Anterior cingulate cortex (tissue), 58 donors: ENCODE measurements around the gene SKIDA1.

Experiments
- DNase-seq, 58 donors: peaks; one replicate each; lab custom pipeline; 2025; lab: John Stamatoyannopoulos, UW

SKIDA1 gene

DNA sequence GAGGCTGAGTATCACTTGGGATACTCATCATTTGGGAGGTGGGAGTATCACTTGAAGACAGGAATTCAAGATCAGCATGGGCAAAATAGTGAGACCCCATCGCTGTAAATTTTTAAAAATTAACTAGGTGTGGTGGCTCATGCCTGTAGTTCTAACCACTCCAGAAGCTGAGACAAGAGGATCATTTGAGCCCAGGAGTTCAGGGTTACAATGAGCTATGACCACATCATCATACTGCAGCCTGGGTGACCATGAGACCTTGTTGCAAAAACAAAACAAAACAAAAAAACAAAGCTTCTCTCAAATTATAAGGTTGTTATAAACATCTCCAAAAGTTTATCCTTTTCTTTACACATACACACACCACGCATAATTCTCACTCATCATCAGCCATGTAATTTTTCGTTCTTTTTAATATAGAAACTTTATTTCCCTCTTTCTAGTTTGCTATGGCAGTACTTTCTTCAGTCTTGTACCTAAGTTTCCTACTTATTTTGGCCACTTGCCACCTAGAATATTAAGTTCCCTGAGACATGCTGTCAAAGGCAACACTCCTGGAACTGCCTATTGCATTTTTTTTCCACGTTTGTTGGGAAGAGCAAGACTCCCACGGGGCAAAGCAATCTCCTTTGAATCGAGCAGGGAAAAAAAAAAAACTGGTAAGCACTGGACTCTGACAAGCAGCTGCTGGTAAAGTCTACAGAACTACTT is 37.1 kb downstream of the SKIDA1 start:
- DNase-seq, result no peak

DNA sequence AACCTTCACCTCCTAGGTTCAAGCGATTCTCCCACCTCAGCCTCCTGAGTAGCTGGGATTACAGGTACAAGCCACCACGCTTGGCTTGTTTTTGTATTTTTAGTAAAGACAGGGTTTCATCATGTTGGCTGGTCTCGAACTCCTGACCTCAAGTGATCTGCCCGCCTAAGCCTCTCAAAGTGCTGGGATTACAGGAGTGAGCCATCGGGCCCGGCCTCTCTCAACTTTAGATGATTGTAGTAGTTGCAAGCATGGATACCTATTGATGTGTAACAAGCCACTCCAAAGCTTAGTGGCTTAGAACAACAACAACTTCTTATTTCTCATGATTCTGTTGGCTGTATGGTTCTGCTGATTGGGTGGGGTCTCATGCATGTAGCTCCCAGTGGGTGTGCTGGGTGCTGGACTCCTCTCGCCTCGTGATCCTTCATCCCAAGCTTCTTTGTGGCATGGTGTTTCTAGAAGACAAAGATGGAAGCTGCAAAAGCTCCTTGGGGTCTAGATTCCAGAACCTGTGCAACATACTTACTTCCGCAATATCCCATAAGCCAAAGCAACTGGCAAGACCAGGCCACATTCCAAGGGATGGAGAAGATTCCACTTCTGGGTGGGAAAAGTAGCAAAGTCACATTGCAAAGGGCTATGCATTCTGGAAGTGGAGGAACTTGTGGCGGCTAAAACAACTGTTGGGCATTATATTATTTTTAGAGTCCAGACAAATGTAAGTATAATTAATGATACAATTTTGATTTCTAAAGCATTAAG is 37.9 kb downstream of the SKIDA1 start:
- DNase-seq, result no peak

DNA sequence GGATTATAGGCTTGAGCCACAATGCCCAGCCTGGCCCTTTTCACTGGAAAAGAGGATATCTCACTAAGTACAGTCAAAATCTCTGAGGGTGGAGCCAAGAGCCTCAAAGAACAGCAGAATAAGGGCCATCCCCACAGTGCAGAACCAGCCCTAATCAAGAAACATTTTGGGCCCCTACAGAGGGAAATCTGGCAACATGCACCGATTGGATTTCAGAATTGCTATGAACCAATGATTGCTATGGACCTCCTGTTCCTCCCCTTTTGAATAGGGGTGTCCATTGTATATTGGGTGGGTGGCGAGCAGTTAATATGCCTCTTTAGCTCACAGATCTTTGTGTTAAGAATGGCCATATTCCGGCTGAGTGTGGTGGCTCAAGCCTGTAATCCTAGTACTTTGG is 42.7 kb downstream of the SKIDA1 start:
- no peak for DNase-seq

DNA sequence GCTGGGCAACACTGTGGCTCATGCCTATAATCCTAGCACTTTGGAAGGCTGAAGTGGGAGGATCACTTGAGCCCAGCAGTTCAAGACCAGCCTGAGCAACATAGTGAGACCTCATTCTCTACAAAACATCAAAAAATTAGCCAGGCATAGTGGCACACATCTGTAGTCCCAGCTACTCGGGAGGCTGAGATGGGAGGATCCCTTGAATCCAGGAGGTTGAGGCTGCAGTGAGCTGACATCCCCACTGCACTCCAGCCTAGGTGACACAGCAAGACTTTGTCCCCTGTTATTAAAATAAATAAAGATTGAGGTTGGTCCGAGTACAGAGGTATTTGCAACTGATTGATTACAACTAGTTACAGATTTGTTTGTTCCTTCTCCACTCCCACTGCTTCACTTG is 44.1 kb downstream of the SKIDA1 start:
- DNase-seq, result no peak

DNA sequence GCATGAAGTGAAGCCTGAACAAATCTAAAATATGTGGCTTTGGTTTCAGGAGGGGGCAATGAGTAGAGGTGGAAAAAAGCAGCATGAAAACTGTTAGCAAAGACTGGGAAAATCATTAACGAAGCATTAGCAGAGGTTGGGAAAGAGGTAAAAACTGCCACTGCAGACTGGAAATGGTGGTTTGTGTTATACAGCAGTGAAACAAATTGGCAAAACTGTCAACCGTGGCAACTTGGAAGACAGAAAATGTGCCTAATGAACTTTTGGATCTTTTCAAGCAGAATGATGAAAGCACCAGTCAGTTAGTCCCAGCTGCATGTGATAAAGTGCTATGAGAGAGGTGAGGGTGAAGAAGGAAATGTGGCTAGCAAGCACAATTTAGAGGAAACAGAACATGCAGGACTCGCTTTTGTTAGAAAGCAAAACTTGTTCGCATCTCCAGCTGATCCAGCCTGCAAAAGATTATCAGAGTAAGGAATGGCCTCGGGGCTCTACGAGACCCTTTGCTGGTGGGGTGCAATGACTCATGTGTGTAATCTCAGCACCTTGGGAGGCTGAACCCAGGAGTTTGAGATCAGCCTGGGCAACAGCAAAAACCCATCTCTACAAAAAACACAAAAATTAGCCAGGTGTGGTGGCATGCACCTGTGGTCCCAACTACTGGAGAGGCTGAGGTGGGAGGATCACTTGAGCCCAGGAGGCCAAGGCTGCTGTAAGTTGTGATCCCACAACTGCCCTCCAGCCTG is 45.7 kb downstream of the SKIDA1 start:
- DNase-seq, result no peak

DNA sequence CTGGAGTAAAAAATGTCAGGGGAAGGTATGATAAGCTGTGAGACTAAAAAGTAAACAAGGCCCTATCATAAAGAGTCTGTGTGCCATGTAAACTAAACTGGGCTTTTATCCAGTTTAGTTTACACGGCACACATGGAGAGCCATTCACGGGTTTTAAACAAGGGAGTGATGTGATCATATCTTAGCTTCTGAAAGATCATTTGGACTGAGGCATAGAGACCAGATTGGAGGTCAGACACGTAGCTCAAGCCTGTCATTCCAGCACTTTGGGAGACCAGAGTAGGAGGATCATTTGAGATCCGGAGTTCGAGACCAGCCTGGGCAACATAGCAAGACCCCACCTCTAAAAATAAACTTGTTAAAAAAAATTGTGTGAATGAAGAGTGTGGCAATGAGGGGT is 50.1 kb downstream of the SKIDA1 start:
- DNase-seq, result no peak

DNA sequence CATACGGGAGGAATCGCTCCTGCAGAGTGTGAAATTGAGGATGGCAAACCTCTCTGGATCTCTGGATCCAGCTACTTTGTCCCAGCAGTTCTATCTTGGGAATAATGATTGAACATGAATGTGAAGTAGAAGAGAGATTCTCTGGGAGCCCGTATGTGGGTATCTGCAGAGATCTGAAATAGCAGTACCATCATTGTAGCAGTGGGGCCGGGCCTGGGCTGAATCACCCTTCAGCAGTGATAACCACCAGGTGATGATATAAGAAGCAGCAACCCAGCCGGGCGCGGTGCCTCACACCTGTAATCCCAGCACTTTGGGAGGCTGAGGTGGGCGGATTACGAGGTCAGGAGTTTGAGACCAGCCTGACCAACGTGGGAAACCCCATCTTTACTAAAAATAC is 51.9 kb downstream of the SKIDA1 start:
- no peak for DNase-seq

DNA sequence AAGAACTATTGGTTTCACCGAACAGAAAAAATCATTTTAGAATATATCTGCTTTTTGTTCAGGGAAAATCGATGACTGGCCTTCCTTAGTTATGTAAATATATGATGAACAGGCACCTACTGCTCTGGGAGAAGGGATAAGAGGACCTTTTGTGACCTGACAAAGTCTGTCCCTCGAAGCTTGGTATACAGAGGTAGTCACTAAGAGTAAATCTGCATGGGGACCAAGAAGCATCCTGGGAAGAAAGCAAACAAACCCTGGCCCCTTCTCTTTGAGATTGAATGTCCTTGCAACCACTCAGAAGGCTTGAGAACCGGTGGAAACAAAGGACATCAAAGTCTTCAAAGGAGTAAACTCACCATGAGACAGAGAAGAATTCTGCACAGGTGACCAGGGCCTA is 52.3 kb downstream of the SKIDA1 start:
- no peak for DNase-seq

DNA sequence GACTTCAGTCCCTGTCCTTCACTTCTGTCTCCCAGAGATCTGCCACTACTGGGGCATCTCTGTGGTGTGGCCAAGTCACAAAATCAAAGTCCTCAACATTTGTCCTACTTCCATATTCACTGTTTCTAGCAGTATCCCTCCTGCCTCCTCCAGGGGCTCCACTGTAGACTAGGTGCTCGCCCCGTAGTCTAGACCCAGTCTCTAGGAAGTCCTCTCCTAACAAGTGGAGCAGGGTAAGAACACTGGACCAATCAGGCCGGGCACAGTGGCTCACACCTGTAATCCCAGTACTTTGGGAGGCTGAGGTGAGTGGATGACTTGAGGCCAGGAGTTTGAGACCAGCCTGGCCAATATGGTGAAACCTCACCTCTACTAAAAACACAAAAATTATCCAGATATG is 57.4 kb downstream of the SKIDA1 start:
- DNase-seq, result no peak

DNA sequence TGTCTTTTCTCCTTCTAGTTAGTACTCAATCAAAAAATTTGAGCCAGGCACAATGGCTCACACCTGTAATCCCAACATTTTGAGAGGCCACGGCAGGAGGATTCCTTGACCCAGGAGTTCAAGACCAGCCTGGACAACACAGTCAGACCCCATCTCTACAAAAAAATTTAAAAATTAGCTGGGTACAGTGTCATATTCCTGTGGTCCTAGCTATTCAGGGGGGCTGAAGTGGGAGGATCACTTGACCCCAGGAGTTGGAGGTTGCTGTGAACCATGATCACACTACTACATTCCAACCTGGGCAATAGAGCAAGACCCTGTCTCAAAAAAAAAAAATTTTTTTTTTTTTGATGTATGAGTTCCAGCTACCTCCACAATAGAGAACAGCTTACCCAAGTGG is 57.8 kb downstream of the SKIDA1 start:
- no peak for DNase-seq

DNA sequence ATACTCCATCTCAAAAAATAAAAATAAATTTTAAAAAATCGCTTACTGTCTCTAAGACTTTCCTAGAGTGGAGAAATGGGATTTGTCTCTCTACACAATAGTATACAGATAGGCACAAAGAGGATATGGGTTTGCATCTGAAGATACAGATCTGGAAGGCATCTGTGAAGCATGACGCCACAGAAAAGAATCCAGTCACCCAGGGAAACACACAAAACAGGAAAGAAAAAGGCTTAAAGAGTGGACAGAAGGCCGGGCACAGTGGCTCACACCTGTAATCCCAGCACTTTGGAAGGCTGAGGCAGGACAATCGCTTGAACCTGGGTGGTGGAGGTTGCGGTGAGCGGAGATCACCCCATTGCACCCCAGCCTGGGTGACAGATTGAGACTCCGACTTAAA is 61.3 kb downstream of the SKIDA1 start:
- DNase-seq, result no peak
